RWPE1 (cell line): ENCODE measurements around the gene UGT2B10.

ENCODE experiments used
- CTCF ChIA-PET: fragments of 350-600 bp; sonication (Branson Sonifier 250); formaldehyde crosslinking; extraction: SDS; loops from one replicate; lab custom pipeline; 2021; lab: Yijun Ruan, JAX
- POLR2A ChIA-PET: fragments of 400-600 bp; formaldehyde crosslinking; extraction: SDS; loops from one replicate; lab custom pipeline; 2020; ENCODE audit warnings: antibody characterized with exemption; ENCODE audit not compliant: low non-redundant PET; lab: Yijun Ruan, JAX
- DNase-seq: peaks from one replicate; pipeline ENCODE4 v3.0.0; 2012; ENCODE audit warnings: low spot score
- H3K27ac ChIP-seq: fragments of 450-650 bp; 2 replicates; pipeline ENCODE4 v1.5.1; 2017
- CTCF ChIP-seq: fragments of 450-650 bp; conservative IDR thresholded peaks from 2 replicates; pipeline ENCODE4 v1.5.1; 2017; ENCODE audit warnings: low read depth, mild to moderate bottlenecking

Gene UGT2B10

GRCh38 chr4:68878048-68878447 is 62.3 kb downstream of the UGT2B10 start:
- no peak for DNase-seq
- CTCF ChIA-PET, result no interaction called here

More at GRCh38 chr4:68878048-68878447, 62.3 kb downstream of the UGT2B10 start:
- no peak overlapping the region for H3K27ac ChIP-seq
- POLR2A ChIA-PET, result no interaction called here
- no peak for TF ChIP-seq CTCF
